T-helper 2 cell treated with Interferon-gamma antibody and Interleukin-4, amounts not matched to agents 100 ng/mL and 5 ng/mL, for 36 hours (primary cell): ENCODE measurements around the gene LINGO4. TPM values are rescaled to one million over a fixed set of nuclear protein-coding genes. Genes with fewer than 3 reads are reported as not detected.

Source experiments
- intact Hi-C: fragments of 100-400 bp; cut with micrococcal nuclease; formaldehyde crosslinking; loops from one replicate; pipeline ENCODE4 v1.15.1; 2023
- total RNA-seq: library from RNA; stranded (reverse); gene quantifications from 2 replicates; pipeline ENCODE4 v1.2.3, GENCODE V29; 2022

LINGO4 gene
- total RNA-seq, 1 donor from 2014 or later: not detected

- intact Hi-C loops: loop anchor here (5.0 kb wide), 3 partner anchors 157 to 393 kb away; partner anchors contain the start of genes POGZ and S100A10
These were observed 30.4 kb upstream of the LINGO4 start for GRCh38 chr1:151835596-151835995.

GRCh38 chr1:151834239-151834638 is 29.0 kb upstream of the LINGO4 start:
- intact Hi-C loops: no loop called here

- intact Hi-C loops: no loop called here
These were observed 28.1 kb upstream of the LINGO4 start for GRCh38 chr1:151833172-151833900.

GRCh38 chr1:151832318-151832980 is 27.2 kb upstream of the LINGO4 start:
- intact Hi-C loops: no loop called here

GRCh38 chr1:151831605-151832004 is 26.4 kb upstream of the LINGO4 start, which contains the start of gene RORC:
RORC (minus strand) TSS chr1:151831802; CDS start chr1:151831764, 38 bp downstream.
- intact Hi-C loops: loop anchor here (2.0 kb wide), 1 partner anchor 291 kb away; the partner anchor contains the start of gene TUFT1

- intact Hi-C loops: loop anchor here (2.0 kb wide), 1 partner anchor 290 kb away; the partner anchor contains the start of gene TUFT1
These were observed 26.0 kb upstream of the LINGO4 start for GRCh38 chr1:151831256-151831591.

GRCh38 chr1:151830055-151830454 is 24.8 kb upstream of the LINGO4 start:
- intact Hi-C loops: loop anchor here (2.0 kb wide), 1 partner anchor 289 kb away; the partner anchor contains the start of gene TUFT1

GRCh38 chr1:151829352-151830046 is 24.3 kb upstream of the LINGO4 start:
- intact Hi-C loops: loop anchor here (2.0 kb wide), 1 partner anchor 289 kb away; the partner anchor contains the start of gene TUFT1

- intact Hi-C loops: no loop called here
These were observed 23.7 kb upstream of the LINGO4 start for GRCh38 chr1:151828921-151829320.

GRCh38 chr1:151827853-151828252 is 22.6 kb upstream of the LINGO4 start:
- intact Hi-C loops: no loop called here

GRCh38 chr1:151825751-151826660 is 20.8 kb upstream of the LINGO4 start:
- intact Hi-C loops: no loop called here

GRCh38 chr1:151825204-151825603 is 20.0 kb upstream of the LINGO4 start:
- intact Hi-C loops: no loop called here

- intact Hi-C loops: no loop called here
These were observed 18.0 kb upstream of the LINGO4 start for GRCh38 chr1:151823175-151823574.

- intact Hi-C loops: no loop called here
These were observed 17.2 kb upstream of the LINGO4 start for GRCh38 chr1:151822404-151822803.

GRCh38 chr1:151820940-151821339 is 15.7 kb upstream of the LINGO4 start:
- intact Hi-C loops: no loop called here

GRCh38 chr1:151819976-151820623 is 14.9 kb upstream of the LINGO4 start:
- intact Hi-C loops: no loop called here

- intact Hi-C loops: no loop called here
These were observed 14.1 kb upstream of the LINGO4 start for GRCh38 chr1:151819227-151819835.

- intact Hi-C loops: no loop called here
These were observed 12.1 kb upstream of the LINGO4 start for GRCh38 chr1:151817353-151817730.

GRCh38 chr1:151816548-151817352 is 11.5 kb upstream of the LINGO4 start:
- intact Hi-C loops: no loop called here
